ENCODE data around the gene PRAF2.
A peak's percentile ranks its signal among the peaks of the same experiment; 100 is the strongest.

Gene PRAF2

GRCh38 chrX:49071877-49072711 lies 1.7 kb downstream of the PRAF2 start:
- no peak for DNase-seq

- no peak for DNase-seq
Observed at GRCh38 chrX:49070988-49071387, 2.8 kb downstream of the PRAF2 start.

GRCh38 chrX:49069038-49069437 lies 4.8 kb downstream of the PRAF2 start:
- DNase-seq: no peak

- DNase-seq: no peak
Observed at GRCh38 chrX:49067285-49068120, 6.3 kb downstream of the PRAF2 start.

- no peak for DNase-seq
Observed at GRCh38 chrX:49066690-49067089, 7.1 kb downstream of the PRAF2 start.

GRCh38 chrX:49066278-49066677 lies 7.5 kb downstream of the PRAF2 start:
- no peak for DNase-seq

- DNase-seq: no peak
Observed at GRCh38 chrX:49064735-49065134, 9.1 kb downstream of the PRAF2 start.

- DNase-seq: no peak
Observed at GRCh38 chrX:49064303-49064702, 9.5 kb downstream of the PRAF2 start.

GRCh38 chrX:49063715-49064114 lies 10.1 kb downstream of the PRAF2 start:
- no peak for DNase-seq

- no peak for DNase-seq
Observed at GRCh38 chrX:49061916-49062315, 11.9 kb downstream of the PRAF2 start.

- no peak for DNase-seq
Observed at GRCh38 chrX:49061490-49061889, 12.3 kb downstream of the PRAF2 start.

GRCh38 chrX:49060914-49061313 lies 12.9 kb downstream of the PRAF2 start:
- DNase-seq: peak; percentile 87

- DNase-seq: no peak
Observed at GRCh38 chrX:49059681-49060085, 14.1 kb downstream of the PRAF2 start.

GRCh38 chrX:49059201-49059600 lies 14.6 kb downstream of the PRAF2 start:
- DNase-seq: no peak

GRCh38 chrX:49058794-49059193 lies 15.0 kb downstream of the PRAF2 start, which contains the start of gene CCDC120:
Gene CCDC120 (plus strand): TSS chrX:49058999. CDS start chrX:49062042, 3,043 bp downstream.
- DNase-seq: peak; percentile 20

- no peak for DNase-seq
Observed at GRCh38 chrX:49054073-49054762, 19.6 kb downstream of the PRAF2 start.

- DNase-seq: peak; percentile 79
Observed at GRCh38 chrX:49053223-49054072, 20.4 kb downstream of the PRAF2 start.

- DNase-seq: no peak
Observed at GRCh38 chrX:49043987-49044281, 29.9 kb downstream of the PRAF2 start.

GRCh38 chrX:49043220-49043986 lies 30.4 kb downstream of the PRAF2 start, which contains the start of gene TFE3:
Gene TFE3 (minus strand): TSS chrX:49043357. CDS start chrX:49043226, 131 bp downstream.
- peak; percentile 99 for DNase-seq

- peak; percentile 50 for DNase-seq
Observed at GRCh38 chrX:49042581-49043219, 31.1 kb downstream of the PRAF2 start.

Measured in DMS53 (cell line).